SK-N-SH treated with all-trans-retinoic acid at 6 μM for 48 hours (cell line): ENCODE data around the gene SLC7A5.

Experiments used
- ATAC-seq: fragments of 200-7000 bp; cut with Tn5 transposase; 3 replicates; pipeline ENCODE4 v1.9.1; 2020; ENCODE audit warnings: mild to moderate bottlenecking, moderate library complexity
- ARNTL ChIP-seq: fragments of 450-650 bp; formaldehyde crosslinking; IDR thresholded peaks from 2 replicates; pipeline ENCODE4 v1.5.0; 2020; ENCODE audit warnings: low read depth, mild to moderate bottlenecking, moderate library complexity, borderline replicate concordance
- BACH2 ChIP-seq: fragments of 250-450 bp; sonication (Bioruptor Pico); IDR thresholded peaks from 2 replicates; pipeline ENCODE4 v1.9.0; 2021; ENCODE audit warnings: mild to moderate bottlenecking, borderline replicate concordance
- CSDC2 ChIP-seq: fragments of 250-450 bp; sonication (Bioruptor Pico); IDR thresholded peaks from 2 replicates; pipeline ENCODE4 v1.5.0; 2020; ENCODE audit warnings: mild to moderate bottlenecking, moderate library complexity
- ESRRG ChIP-seq: fragments of 250-450 bp; sonication (Bioruptor Pico); IDR thresholded peaks from 2 replicates; pipeline ENCODE4 v1.6.1; 2021; ENCODE audit warnings: mild to moderate bottlenecking
- GLIS3 ChIP-seq: fragments of 250-450 bp; sonication (Bioruptor Pico); IDR thresholded peaks from 2 replicates; pipeline ENCODE4 v1.5.0; 2020; ENCODE audit warnings: mild to moderate bottlenecking, moderate library complexity
- ISL1 ChIP-seq: fragments of 250-450 bp; sonication (Bioruptor Pico); IDR thresholded peaks from 2 replicates; pipeline ENCODE4 v2.1.2; 2022; ENCODE audit warnings: mild to moderate bottlenecking, moderate library complexity
- OSR1 ChIP-seq: fragments of 250-450 bp; sonication (Bioruptor Pico); IDR thresholded peaks from 2 replicates; pipeline ENCODE4 v1.8.0; 2022; ENCODE audit warnings: moderate library complexity, mild to moderate bottlenecking, inconsistent platforms
- PPARA ChIP-seq: fragments of 250-450 bp; sonication (Bioruptor Pico); IDR thresholded peaks from 2 replicates; pipeline ENCODE4 v1.5.0; 2020; ENCODE audit warnings: mild to moderate bottlenecking, borderline replicate concordance
- RARB ChIP-seq: fragments of 250-450 bp; sonication (Bioruptor Pico); IDR thresholded peaks from 2 replicates; pipeline ENCODE4 v1.8.0; 2021; ENCODE audit warnings: mild to moderate bottlenecking, moderate library complexity
- SNAI2 ChIP-seq: fragments of 250-450 bp; sonication (Bioruptor Pico); IDR thresholded peaks from 2 replicates; pipeline ENCODE4 v1.5.0; 2020; ENCODE audit warnings: mild to moderate bottlenecking, moderate library complexity
- TCF4 ChIP-seq: fragments of 250-450 bp; sonication (Bioruptor Pico); IDR thresholded peaks from 2 replicates; pipeline ENCODE4 v1.8.0; 2021; ENCODE audit warnings: mild to moderate bottlenecking, moderate library complexity, borderline replicate concordance
- TOX ChIP-seq: fragments of 250-450 bp; sonication (Bioruptor Pico); IDR thresholded peaks from 2 replicates; pipeline ENCODE4 v1.8.0; 2021; ENCODE audit warnings: mild to moderate bottlenecking, moderate library complexity, borderline replicate concordance
- ZC3H10 ChIP-seq: fragments of 250-450 bp; sonication (Bioruptor Pico); IDR thresholded peaks from 2 replicates; pipeline ENCODE4 v1.5.1; 2021; ENCODE audit warnings: mild to moderate bottlenecking, moderate library complexity
- ZFP3 ChIP-seq: fragments of 250-450 bp; sonication (Bioruptor Pico); IDR thresholded peaks from 2 replicates; pipeline ENCODE4 v1.5.0; 2020; ENCODE audit warnings: mild to moderate bottlenecking, moderate library complexity
- ZFP30 ChIP-seq: fragments of 450-650 bp; formaldehyde crosslinking; IDR thresholded peaks from 2 replicates; pipeline ENCODE4 v1.5.0; 2022; ENCODE audit warnings: mild to moderate bottlenecking, moderate library complexity
- ZNF565 ChIP-seq: fragments of 450-650 bp; formaldehyde crosslinking; conservative IDR thresholded peaks from 2 replicates; pipeline ENCODE4 v1.5.0; 2020; ENCODE audit warnings: low read depth, mild to moderate bottlenecking, moderate library complexity
- ZNF8 ChIP-seq: fragments of 450-650 bp; formaldehyde crosslinking; IDR thresholded peaks from 2 replicates; pipeline ENCODE4 v1.5.0; 2020; ENCODE audit warnings: mild to moderate bottlenecking, moderate library complexity
- TF ChIP-seq, protein P1 (sequence below): fragments of 250-450 bp; sonication (Bioruptor Pico); IDR thresholded peaks from 2 replicates; pipeline ENCODE4 v1.5.1; 2020; ENCODE audit warnings: low read depth, mild to moderate bottlenecking, moderate library complexity
- TF ChIP-seq, protein P2 (sequence below): fragments of 250-450 bp; sonication (Bioruptor Pico); IDR thresholded peaks from 2 replicates; pipeline ENCODE4 v1.8.0; 2021; ENCODE audit warnings: low read depth, mild to moderate bottlenecking, moderate library complexity, borderline replicate concordance
- TF ChIP-seq, protein P3 (sequence below): fragments of 250-450 bp; sonication (Bioruptor Pico); IDR thresholded peaks from 2 replicates; pipeline ENCODE4 v1.5.0; 2020; ENCODE audit warnings: mild to moderate bottlenecking, moderate library complexity
- TF ChIP-seq, protein P4 (sequence below): fragments of 250-450 bp; sonication (Bioruptor Pico); IDR thresholded peaks from 2 replicates; pipeline ENCODE4 v1.5.1; 2021; ENCODE audit warnings: mild to moderate bottlenecking, moderate library complexity

The SLC7A5 gene

DNA sequence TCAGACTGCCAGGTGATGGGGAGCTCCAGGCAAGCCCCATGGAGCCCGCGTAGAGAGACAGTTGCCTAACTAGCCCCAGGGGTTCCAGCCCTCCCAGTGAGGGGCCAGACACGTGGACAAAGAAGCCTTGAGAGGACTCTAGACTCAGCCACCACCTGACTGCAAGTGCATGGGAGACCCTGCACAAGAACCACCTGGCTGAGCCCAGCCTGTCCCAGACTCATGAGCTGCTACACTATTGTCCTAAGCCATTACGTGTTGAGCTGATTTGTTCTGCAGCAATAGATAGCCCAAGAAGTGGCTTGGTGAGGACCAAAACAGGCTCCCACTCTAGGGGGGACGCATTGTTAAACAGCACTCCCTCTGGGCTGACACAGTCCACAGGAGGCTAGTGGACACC is 65.9 kb downstream of the SLC7A5 start:
- TF ChIP-seq ZFP3 (CRISPR knock-in tag) (no peak), GLIS3 (CRISPR knock-in tag) (no peak), BACH2 (CRISPR knock-in tag) (no peak), PPARA (CRISPR knock-in tag) (no peak), CSDC2 (CRISPR knock-in tag) (no peak), ESRRG (no peak), ZFP30 (CRISPR knock-in tag) (no peak), ZC3H10 (CRISPR knock-in tag) (no peak), TOX (CRISPR knock-in tag) (no peak), ISL1 (CRISPR knock-in tag) (no peak), RARB (CRISPR knock-in tag) (no peak), OSR1 (no peak), ZNF565 (CRISPR knock-in tag) (no peak), ARNTL (CRISPR knock-in tag) (no peak), SNAI2 (CRISPR knock-in tag) (no peak)
- TF ChIP-seq, protein P1, sequence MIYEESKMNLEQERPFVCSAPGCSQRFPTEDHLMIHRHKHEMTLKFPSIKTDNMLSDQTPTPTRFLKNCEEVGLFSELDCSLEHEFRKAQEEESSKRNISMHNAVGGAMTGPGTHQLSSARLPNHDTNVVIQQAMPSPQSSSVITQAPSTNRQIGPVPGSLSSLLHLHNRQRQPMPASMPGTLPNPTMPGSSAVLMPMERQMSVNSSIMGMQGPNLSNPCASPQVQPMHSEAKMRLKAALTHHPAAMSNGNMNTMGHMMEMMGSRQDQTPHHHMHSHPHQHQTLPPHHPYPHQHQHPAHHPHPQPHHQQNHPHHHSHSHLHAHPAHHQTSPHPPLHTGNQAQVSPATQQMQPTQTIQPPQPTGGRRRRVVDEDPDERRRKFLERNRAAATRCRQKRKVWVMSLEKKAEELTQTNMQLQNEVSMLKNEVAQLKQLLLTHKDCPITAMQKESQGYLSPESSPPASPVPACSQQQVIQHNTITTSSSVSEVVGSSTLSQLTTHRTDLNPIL (CRISPR knock-in tag): no peak
- no peak for ATAC-seq

DNA sequence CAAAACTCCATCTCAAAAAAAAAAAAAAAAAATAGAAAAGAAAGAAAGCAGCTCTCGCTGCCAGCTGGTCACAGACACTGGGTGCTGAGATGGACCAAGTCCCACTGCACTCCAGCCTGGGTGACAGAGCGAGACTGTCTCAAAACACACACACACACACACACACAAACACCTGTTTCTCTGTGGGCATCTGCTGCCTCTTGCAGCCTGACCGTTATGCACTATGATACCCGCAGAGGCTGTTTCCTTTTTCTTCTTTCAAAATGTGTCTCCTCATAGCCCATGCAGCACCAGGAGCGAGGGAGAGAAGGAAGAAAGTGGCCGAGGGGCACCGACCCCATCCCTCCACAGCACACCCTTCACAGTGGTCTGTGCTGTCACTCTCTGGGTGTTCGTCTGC is 66.6 kb downstream of the SLC7A5 start:
- ATAC-seq: no peak
- TF ChIP-seq, protein P2, sequence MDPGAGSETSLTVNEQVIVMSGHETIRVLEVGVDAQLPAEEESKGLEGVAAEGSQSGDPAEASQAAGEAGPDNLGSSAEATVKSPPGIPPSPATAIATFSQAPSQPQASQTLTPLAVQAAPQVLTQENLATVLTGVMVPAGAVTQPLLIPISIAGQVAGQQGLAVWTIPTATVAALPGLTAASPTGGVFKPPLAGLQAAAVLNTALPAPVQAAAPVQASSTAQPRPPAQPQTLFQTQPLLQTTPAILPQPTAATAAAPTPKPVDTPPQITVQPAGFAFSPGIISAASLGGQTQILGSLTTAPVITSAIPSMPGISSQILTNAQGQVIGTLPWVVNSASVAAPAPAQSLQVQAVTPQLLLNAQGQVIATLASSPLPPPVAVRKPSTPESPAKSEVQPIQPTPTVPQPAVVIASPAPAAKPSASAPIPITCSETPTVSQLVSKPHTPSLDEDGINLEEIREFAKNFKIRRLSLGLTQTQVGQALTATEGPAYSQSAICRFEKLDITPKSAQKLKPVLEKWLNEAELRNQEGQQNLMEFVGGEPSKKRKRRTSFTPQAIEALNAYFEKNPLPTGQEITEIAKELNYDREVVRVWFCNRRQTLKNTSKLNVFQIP: no peak
- TF ChIP-seq TOX (CRISPR knock-in tag): no peak

DNA sequence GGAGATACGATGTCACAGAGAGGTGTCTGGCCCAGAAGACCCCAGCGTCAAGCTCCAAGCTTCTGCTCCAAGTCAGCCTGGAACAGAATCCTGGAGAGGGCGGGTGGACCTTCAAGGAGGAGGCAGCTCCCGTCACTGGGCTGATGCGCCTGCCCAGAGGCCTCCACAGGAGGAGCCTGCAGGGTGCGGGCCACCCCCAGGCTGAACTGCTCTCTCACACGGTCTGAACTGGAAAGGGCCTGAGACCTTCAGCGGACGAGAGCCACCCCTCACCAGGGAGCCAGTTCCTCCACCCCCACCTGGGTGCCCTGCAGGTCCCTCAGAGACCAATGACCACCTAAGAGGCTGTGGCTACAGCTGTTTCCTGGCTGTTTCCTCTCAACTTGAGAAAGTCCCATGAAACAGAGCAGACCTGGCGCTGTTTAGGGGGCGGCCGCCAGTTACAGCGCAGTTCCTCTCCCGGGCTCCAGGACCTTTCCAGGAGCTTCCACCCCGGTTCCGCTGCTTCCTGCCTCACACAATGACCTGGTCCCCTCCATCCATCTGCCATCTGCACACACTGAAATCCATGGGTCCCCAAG is 67.5 kb downstream of the SLC7A5 start:
- TF ChIP-seq, protein P3, sequence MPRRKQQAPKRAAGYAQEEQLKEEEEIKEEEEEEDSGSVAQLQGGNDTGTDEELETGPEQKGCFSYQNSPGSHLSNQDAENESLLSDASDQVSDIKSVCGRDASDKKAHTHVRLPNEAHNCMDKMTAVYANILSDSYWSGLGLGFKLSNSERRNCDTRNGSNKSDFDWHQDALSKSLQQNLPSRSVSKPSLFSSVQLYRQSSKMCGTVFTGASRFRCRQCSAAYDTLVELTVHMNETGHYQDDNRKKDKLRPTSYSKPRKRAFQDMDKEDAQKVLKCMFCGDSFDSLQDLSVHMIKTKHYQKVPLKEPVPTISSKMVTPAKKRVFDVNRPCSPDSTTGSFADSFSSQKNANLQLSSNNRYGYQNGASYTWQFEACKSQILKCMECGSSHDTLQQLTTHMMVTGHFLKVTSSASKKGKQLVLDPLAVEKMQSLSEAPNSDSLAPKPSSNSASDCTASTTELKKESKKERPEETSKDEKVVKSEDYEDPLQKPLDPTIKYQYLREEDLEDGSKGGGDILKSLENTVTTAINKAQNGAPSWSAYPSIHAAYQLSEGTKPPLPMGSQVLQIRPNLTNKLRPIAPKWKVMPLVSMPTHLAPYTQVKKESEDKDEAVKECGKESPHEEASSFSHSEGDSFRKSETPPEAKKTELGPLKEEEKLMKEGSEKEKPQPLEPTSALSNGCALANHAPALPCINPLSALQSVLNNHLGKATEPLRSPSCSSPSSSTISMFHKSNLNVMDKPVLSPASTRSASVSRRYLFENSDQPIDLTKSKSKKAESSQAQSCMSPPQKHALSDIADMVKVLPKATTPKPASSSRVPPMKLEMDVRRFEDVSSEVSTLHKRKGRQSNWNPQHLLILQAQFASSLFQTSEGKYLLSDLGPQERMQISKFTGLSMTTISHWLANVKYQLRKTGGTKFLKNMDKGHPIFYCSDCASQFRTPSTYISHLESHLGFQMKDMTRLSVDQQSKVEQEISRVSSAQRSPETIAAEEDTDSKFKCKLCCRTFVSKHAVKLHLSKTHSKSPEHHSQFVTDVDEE (CRISPR knock-in tag): no peak
- TF ChIP-seq PPARA (CRISPR knock-in tag) (no peak), ESRRG (no peak), TOX (CRISPR knock-in tag) (no peak), RARB (CRISPR knock-in tag) (no peak), ZNF8 (CRISPR knock-in tag) (no peak), SNAI2 (CRISPR knock-in tag) (no peak), ZC3H10 (CRISPR knock-in tag) (no peak), ZFP30 (CRISPR knock-in tag) (no peak), CSDC2 (CRISPR knock-in tag) (no peak), GLIS3 (CRISPR knock-in tag) (no peak), BACH2 (CRISPR knock-in tag) (no peak), ZFP3 (CRISPR knock-in tag) (no peak), OSR1 (no peak), TCF4 (CRISPR knock-in tag) (no peak), ZNF565 (CRISPR knock-in tag) (no peak)
- TF ChIP-seq, protein P4, sequence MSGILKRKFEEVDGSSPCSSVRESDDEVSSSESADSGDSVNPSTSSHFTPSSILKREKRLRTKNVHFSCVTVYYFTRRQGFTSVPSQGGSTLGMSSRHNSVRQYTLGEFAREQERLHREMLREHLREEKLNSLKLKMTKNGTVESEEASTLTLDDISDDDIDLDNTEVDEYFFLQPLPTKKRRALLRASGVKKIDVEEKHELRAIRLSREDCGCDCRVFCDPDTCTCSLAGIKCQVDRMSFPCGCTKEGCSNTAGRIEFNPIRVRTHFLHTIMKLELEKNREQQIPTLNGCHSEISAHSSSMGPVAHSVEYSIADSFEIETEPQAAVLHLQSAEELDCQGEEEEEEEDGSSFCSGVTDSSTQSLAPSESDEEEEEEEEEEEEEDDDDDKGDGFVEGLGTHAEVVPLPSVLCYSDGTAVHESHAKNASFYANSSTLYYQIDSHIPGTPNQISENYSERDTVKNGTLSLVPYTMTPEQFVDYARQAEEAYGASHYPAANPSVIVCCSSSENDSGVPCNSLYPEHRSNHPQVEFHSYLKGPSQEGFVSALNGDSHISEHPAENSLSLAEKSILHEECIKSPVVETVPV (CRISPR knock-in tag): no peak
- TF ChIP-seq, protein P1 (CRISPR knock-in tag): no peak
- no peak for ATAC-seq
